CD4-positive, alpha-beta T cell (primary cell): Measurements from ENCODE around the gene TPP1. TPM values are rescaled to one million over a fixed set of nuclear protein-coding genes. Genes with fewer than 3 reads are reported as not detected.
A peak's percentile ranks its signal among the peaks of the same experiment; 100 is the strongest.

ENCODE experiments used
- ATAC-seq: fragments of 200-7000 bp; cut with Tn5 transposase; one replicate; pipeline ENCODE4 v1.10.0; 2022; ENCODE audit warnings: mild to moderate bottlenecking; ENCODE audit not compliant: poor library complexity
- CTCF ChIA-PET: fragments of 350-600 bp; sonication (Branson Sonifier 250); formaldehyde crosslinking; loops from one replicate; lab custom pipeline; 2021; ENCODE audit warnings: antibody characterized with exemption, inconsistent platforms; lab: Charles Lee
- POLR2A ChIA-PET: fragments of 350-600 bp; sonication (Branson Sonifier 250); formaldehyde crosslinking; loops from one replicate; lab custom pipeline; 2021; ENCODE audit warnings: antibody characterized with exemption, inconsistent platforms; lab: Charles Lee
- DNase-seq, 14 experiments: peaks; one replicate each; pipeline ENCODE4 v3.0.0-alpha.2; 2013 to 2020; ENCODE audit warnings: mixed read lengths in 2 of 14
- H3K27ac ChIP-seq, 2 donors: one replicate each; pipeline versions ENCODE4 v1.5.1 to v1.7.0; 2013; ENCODE audit warnings: low read length in 2 of 2, low read depth in 1 of 2, mild to moderate bottlenecking in 1 of 2
- H3K27me3 ChIP-seq, 2 experiments: 1 replicate in 1 of 2; 2 replicates in 1 of 2; pipeline versions ENCODE4 v1.6.1 to v1.7.0; 2013; ENCODE audit warnings: low read length in 2 of 2, control low read depth in 1 of 2, mild to moderate bottlenecking in 1 of 2, moderate library complexity in 1 of 2; ENCODE audit not compliant: insufficient read depth in 2 of 2, control insufficient read depth in 1 of 2
- H3K36me3 ChIP-seq: one replicate; pipeline ENCODE4 v1.6.1; 2013; ENCODE audit warnings: low read length, control low read depth; ENCODE audit not compliant: insufficient read depth
- H3K4me1 ChIP-seq: one replicate; pipeline ENCODE4 v1.6.1; 2013; ENCODE audit warnings: low read length, control low read depth; ENCODE audit not compliant: insufficient read depth
- H3K4me3 ChIP-seq: one replicate; pipeline ENCODE4 v1.5.1; 2013; ENCODE audit warnings: mild to moderate bottlenecking, low read length, moderate library complexity
- H3K9me3 ChIP-seq, 2 experiments: 1 replicate in 1 of 2; 2 replicates in 1 of 2; pipeline versions ENCODE4 v1.6.1 to v1.7.0; 2013; ENCODE audit warnings: low read length in 2 of 2, mild to moderate bottlenecking in 2 of 2, control low read depth in 1 of 2, moderate library complexity in 1 of 2; ENCODE audit not compliant: control insufficient read depth in 1 of 2, insufficient read depth in 1 of 2
- H3K27ac Mint-ChIP-seq: one replicate; pipeline ENCODE4 v1.8.0; 2020; ENCODE audit warnings: mixed read lengths
- H3K27me3 Mint-ChIP-seq: one replicate; pipeline ENCODE4 v1.8.0; 2021; ENCODE audit warnings: mixed read lengths
- H3K36me3 Mint-ChIP-seq: one replicate; pipeline ENCODE4 v1.8.0; 2021; ENCODE audit warnings: low read depth, mixed read lengths
- H3K4me1 Mint-ChIP-seq: one replicate; pipeline ENCODE4 v1.8.0; 2021; ENCODE audit warnings: low read depth, mixed read lengths
- H3K4me3 Mint-ChIP-seq: one replicate; pipeline ENCODE4 v1.8.0; 2020; ENCODE audit warnings: mild to moderate bottlenecking, mixed read lengths
- H3K9me3 Mint-ChIP-seq: one replicate; pipeline ENCODE4 v1.8.0; 2020; ENCODE audit warnings: mixed read lengths
- intact Hi-C, 2 experiments: fragments of 100-400 bp; cut with DNase I in 1 of 2; cut with micrococcal nuclease in 1 of 2; formaldehyde crosslinking; loops; one replicate each; pipeline versions ENCODE4 v1.15.1 to v1.9.0; 2023 to 2025; cut with DNase I, micrococcal nuclease
- total RNA-seq, 174 experiments: library from RNA in 2 of 174; stranded (reverse) in 2 of 174; gene quantifications; one replicate each; pipeline ENCODE4 v1.2.3 and lab custom pipeline; 2021 to 2026
- TF ChIP-seq, protein P1 (sequence below): fragments of 200-600 bp; IDR thresholded peaks from one replicate; pipeline ENCODE4 v1.8.0; 2022; ENCODE audit warnings: antibody characterized with exemption, mild to moderate bottlenecking

Gene TPP1
- total RNA-seq, 2 experiments from 2014 or later: 29.7 to 34.4 TPM

DNA sequence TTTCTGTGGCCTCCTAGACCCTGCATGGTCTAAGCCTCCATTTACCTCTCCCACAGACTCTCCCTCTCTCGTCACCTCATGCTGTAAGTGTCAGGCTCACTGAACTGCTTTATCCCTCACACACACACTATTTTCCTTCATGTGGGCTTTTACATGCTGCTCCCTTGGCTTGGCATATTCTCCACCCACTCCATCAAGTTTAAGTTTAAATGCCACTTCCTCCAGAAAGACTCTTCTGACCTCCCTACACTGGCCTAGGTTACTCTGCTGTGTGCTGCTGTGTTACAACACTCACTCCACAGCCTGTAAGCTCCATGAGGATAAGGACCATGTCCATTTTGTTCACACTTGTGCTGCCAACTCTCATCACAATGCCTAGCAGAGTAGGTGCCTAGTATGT is 33.9 kb upstream of the TPP1 start:
- no peak overlapping the region for H3K4me3 Mint-ChIP-seq
- CTCF ChIA-PET: no interaction called here
- Histone ChIP-seq H3K4me3 (no peak overlapping the region), H3K27ac (no peak overlapping the region), H3K9me3 (no peaks in the 10 kb centered on the region), H3K4me1 (peaks cover 36% of the 10 kb centered on the region), H3K36me3 (no peaks in the 10 kb centered on the region), H3K27me3 (no peaks in the 10 kb centered on the region)
- DNase-seq (no peak), ATAC-seq (no peak)
- H3K36me3 Mint-ChIP-seq: no peaks in the 10 kb centered on the region
- POLR2A ChIA-PET: interaction anchor here (1.1 kb wide), 1 partner anchor 30 kb away, joined by 5 read pairs; the partner anchor contains the start of gene MRPL17
- peaks cover 12% of the 10 kb centered on the region for H3K4me1 Mint-ChIP-seq
- no peaks in the 10 kb centered on the region for H3K27me3 Mint-ChIP-seq
- H3K9me3 Mint-ChIP-seq: no peaks in the 10 kb centered on the region
- TF ChIP-seq, protein P1, sequence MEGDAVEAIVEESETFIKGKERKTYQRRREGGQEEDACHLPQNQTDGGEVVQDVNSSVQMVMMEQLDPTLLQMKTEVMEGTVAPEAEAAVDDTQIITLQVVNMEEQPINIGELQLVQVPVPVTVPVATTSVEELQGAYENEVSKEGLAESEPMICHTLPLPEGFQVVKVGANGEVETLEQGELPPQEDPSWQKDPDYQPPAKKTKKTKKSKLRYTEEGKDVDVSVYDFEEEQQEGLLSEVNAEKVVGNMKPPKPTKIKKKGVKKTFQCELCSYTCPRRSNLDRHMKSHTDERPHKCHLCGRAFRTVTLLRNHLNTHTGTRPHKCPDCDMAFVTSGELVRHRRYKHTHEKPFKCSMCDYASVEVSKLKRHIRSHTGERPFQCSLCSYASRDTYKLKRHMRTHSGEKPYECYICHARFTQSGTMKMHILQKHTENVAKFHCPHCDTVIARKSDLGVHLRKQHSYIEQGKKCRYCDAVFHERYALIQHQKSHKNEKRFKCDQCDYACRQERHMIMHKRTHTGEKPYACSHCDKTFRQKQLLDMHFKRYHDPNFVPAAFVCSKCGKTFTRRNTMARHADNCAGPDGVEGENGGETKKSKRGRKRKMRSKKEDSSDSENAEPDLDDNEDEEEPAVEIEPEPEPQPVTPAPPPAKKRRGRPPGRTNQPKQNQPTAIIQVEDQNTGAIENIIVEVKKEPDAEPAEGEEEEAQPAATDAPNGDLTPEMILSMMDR: no peak
- no peak overlapping the region for H3K27ac Mint-ChIP-seq
- intact Hi-C loops: no loop called here

DNA sequence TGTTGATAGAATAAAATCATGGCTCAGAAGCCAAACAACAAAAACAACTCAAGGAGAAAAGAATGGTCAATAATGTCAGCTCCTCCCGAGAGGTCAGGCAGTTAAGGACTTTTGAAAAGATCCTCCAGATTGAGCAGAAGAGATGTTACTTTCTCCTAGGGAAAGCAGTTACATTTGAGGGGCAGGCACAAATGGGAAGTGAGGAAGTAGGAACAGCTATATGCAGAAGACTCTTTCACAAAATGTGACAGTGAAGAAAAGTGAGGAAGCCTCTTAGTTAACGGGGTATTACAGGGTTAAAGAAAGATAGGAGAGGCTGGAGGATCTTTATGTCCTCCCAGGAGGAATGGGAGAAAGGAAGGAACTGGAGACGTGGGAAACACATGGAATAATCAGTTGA is 33.0 kb upstream of the TPP1 start:
- ATAC-seq: no peak
- Histone ChIP-seq H3K9me3 (no peaks in the 10 kb centered on the region), H3K27me3 (no peaks in the 10 kb centered on the region), H3K4me3 (no peak overlapping the region), H3K27ac (no peak overlapping the region), H3K36me3 (no peaks in the 10 kb centered on the region), H3K4me1 (peaks cover 44% of the 10 kb centered on the region)
- no peak overlapping the region for H3K27ac Mint-ChIP-seq
- intact Hi-C loops: no loop called here
- TF ChIP-seq, protein P1: no peak
- peaks cover 12% of the 10 kb centered on the region for H3K4me1 Mint-ChIP-seq
- no peaks in the 10 kb centered on the region for H3K27me3 Mint-ChIP-seq
- H3K4me3 Mint-ChIP-seq: no peak overlapping the region
- no peaks in the 10 kb centered on the region for H3K36me3 Mint-ChIP-seq
- ChIA-PET CTCF (interaction anchor here (1.1 kb wide), 1 partner anchor 16 kb away, joined by 4 read pairs; no protein-coding TSS in a partner anchor), POLR2A (interaction anchor here (1.1 kb wide), 2 partner anchors 13 to 40 kb away, joined by 3 read pairs; partner anchors contain the start of gene TAF10)
- no peaks in the 10 kb centered on the region for H3K9me3 Mint-ChIP-seq
- no peak for DNase-seq

DNA sequence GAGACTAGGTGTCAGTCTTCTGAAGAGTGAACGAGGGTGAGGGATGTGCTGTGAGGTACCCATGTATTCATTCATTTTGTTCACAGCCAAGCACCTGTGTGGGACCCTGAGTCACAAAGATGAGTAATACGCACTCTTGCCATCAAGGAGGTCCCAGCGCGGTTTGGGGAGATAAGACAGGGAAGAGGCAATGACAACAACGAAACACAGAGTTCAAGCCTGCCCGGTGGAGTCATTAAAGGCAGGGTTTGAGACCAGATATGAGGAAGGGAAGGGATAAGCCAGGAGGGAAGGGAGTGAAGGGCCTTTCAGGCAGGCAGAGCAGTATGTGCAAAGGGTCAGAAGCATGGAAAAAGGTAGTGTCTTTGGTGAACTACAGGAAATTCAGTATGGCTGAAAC is 31.8 kb upstream of the TPP1 start:
- H3K9me3 Mint-ChIP-seq: no peaks in the 10 kb centered on the region

More for the DNA sequence above, 31.8 kb upstream of the TPP1 start:
- H3K27ac Mint-ChIP-seq: no peak overlapping the region
- Histone ChIP-seq H3K27me3 (no peaks in the 10 kb centered on the region), H3K4me1 (peaks cover 52% of the 10 kb centered on the region), H3K9me3 (no peaks in the 10 kb centered on the region), H3K4me3 (no peak overlapping the region), H3K36me3 (no peaks in the 10 kb centered on the region), H3K27ac (no peak overlapping the region)
- ChIA-PET CTCF (interaction anchor here (2.4 kb wide), 1 partner anchor 32 kb away, joined by 12 read pairs; the partner anchor contains the start of gene MRPL17), POLR2A (no interaction called here)
- intact Hi-C loops: no loop called here
- DNase-seq: peak in 1 of 14 experiments; percentile 50
- no peaks in the 10 kb centered on the region for H3K4me1 Mint-ChIP-seq
- ATAC-seq: no peak
- no peaks in the 10 kb centered on the region for H3K36me3 Mint-ChIP-seq
- TF ChIP-seq, protein P1: no peak
- H3K4me3 Mint-ChIP-seq: no peak overlapping the region
- H3K27me3 Mint-ChIP-seq: no peaks in the 10 kb centered on the region
